Aorta (tissue), 5 donors: ENCODE measurements around the gene NFIX. TPM values are rescaled to one million over a fixed set of nuclear protein-coding genes. Genes with fewer than 3 reads are reported as not detected.

Source experiments
- ATAC-seq: fragments of 200-7000 bp; cut with Tn5 transposase; one replicate; pipeline ENCODE4 v1.9.1; 2022; ENCODE audit warnings: moderate library complexity; ENCODE audit not compliant: low FRiP score
- DNase-seq, 2 donors: peaks; one replicate each; pipeline ENCODE4 v3.0.0-alpha.2; 2020
- H3K27ac ChIP-seq, 2 donors: one replicate each; pipeline ENCODE4 v1.5.1; 2013; ENCODE audit warnings: low read length in 2 of 2, mild to moderate bottlenecking in 2 of 2, moderate library complexity in 2 of 2, control low read depth in 1 of 2, inconsistent platforms in 1 of 2, low read depth in 1 of 2
- H3K27me3 ChIP-seq, 2 donors: one replicate each; pipeline ENCODE4 v1.6.1; 2013; ENCODE audit warnings: control low read depth in 1 of 2, low read length in 1 of 2, mild to moderate bottlenecking in 1 of 2, moderate library complexity in 1 of 2; ENCODE audit not compliant: insufficient read depth in 2 of 2, control insufficient read depth in 1 of 2
- H3K36me3 ChIP-seq, 2 donors: one replicate each; pipeline ENCODE4 v1.6.1; 2013; ENCODE audit warnings: control low read depth in 1 of 2, low read length in 1 of 2, mild to moderate bottlenecking in 1 of 2; ENCODE audit not compliant: insufficient read depth in 2 of 2, control insufficient read depth in 1 of 2
- H3K4me1 ChIP-seq, 2 donors: one replicate each; pipeline ENCODE4 v1.6.1; 2013; ENCODE audit warnings: low read length in 2 of 2, control low read depth in 1 of 2, mild to moderate bottlenecking in 1 of 2, moderate library complexity in 1 of 2; ENCODE audit not compliant: insufficient read depth in 2 of 2, control insufficient read depth in 1 of 2
- H3K4me3 ChIP-seq, 2 donors: one replicate each; pipeline ENCODE4 v1.5.1; 2013; ENCODE audit warnings: low read length in 2 of 2, control low read depth in 1 of 2, mild to moderate bottlenecking in 1 of 2
- H3K9me3 ChIP-seq: one replicate; pipeline ENCODE4 v1.6.1; 2013; ENCODE audit warnings: mild to moderate bottlenecking, low read length; ENCODE audit not compliant: control insufficient read depth
- WGBS, 2 donors: extraction: QIAGEN DNeasy Blood & Tissue Kit; methylation state at CpG; one replicate each; pipeline ENCODE4 v1.1.7; 2013; 5-methylcytosine and 5-hydroxymethylcytosine counted together
- intact Hi-C, 2 donors: fragments of 100-400 bp; cut with DNase I; formaldehyde crosslinking; loops; one replicate each; pipeline versions ENCODE4 v1.14.2 to v1.15.0; 2022
- polyA plus RNA-seq, 2 donors: library from polyadenylated mRNA; stranded (reverse); fragments of 200-250 nt; gene quantifications; one replicate each; pipeline ENCODE4 v1.2.3, GENCODE V29; 2013
- total RNA-seq, 2 donors: library from RNA; stranded (reverse); fragmentation: NEBNext Ultra II Directional; extraction: Animal tissue kit (Norgen Biotek cat#: 25700); gene quantifications; one replicate each; pipeline ENCODE4 v1.2.1, GENCODE V29; 2021
- donor health status: healthy with polysubstance abuse.
- donor health status: Bipolar disorder and iron deficiency.
- donor health status: DM: no; HTN: no; CAD: no.
- donor health status: DM: no; HTN: no; CAD: no.
- donor health status: DM: yes; HTN: yes; CAD: no.

NFIX gene
- total and polyA plus RNA-seq, 4 donors = 45.5 to 327 (median 117) TPM

DNA sequence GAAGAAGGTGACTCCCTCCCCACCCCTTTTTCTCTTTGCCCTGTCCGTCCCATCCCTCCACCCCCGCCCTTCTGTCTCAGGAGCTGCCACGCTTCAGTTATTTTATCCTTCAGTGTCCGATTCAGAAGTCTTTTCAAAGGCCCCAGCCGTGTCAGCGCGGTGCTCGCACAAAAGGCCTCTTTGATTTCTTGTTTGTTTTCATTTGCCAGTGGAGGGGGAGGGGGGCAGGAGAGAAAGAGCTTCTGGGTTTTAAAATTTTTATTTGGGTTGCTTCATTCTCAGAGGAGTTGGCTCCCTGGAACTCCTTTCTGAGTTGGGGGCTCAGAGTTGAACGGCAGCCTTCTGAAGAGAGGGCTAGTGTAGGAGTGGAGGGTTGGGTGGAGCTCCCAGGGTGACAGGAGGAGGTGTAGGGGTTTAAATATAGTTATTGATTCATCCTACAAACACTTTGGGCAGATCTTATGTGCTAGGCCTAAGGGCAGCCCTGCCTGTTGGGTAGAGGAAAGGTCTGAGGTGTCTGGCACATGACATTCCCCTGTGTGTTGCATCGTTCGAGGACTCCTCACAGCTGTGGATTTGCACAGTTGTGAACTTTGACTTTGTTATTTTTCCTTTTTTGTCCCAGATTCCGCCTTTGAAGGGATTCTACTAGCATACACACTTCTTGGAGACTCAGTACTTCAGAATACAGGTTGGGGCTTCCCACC lies 36.8 kb downstream of the NFIX start:
- 10 to 13% methylated on average over 11 to 12 of the region's 12 CpGs for WGBS, 2 donors
- Histone ChIP-seq H3K27me3 (no peaks in the 10 kb centered on the region), H3K9me3 (no peaks in the 10 kb centered on the region), H3K4me3 (no peak overlapping the region), H3K36me3 (no peaks in the 10 kb centered on the region), H3K4me1 (peaks cover 9 to 11% of the 10 kb centered on the region in 2 donors), H3K27ac (peak overlapping the region; percentile 92 to 98)
- DNase-seq (peak in 1 of 2 donors; percentile 50), ATAC-seq (peak; percentile 20)
- intact Hi-C loops = loop anchor here in 1 of 2 donors (5.0 kb wide), 1 partner anchor 35 kb away; the partner anchor contains the start of gene NFIX

DNA sequence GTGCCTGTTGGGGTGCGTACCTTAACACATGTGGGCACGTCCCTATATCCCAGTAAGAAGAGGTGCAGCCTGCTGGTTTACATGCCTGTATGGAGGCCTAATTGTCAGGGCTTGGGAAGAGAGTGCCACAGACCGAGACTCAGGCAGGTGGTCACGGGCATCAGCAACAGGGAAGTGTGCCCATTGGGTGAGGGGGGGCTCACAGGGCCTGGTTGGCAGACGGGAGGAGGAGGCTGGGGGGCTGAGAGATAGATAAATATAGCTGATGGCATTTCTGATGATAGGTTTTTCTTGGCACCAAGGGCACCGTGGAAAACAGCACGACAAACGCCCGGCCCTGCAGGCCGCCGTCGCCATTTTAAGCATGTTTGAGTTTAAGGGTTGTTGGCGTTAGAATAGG lies 37.6 kb downstream of the NFIX start:
- Histone ChIP-seq H3K27me3 (no peaks in the 10 kb centered on the region), H3K4me1 (peaks cover 11 to 13% of the 10 kb centered on the region in 2 donors), H3K4me3 (no peak overlapping the region), H3K9me3 (no peaks in the 10 kb centered on the region), H3K27ac (peak overlapping the region; percentile 92 to 98), H3K36me3 (no peaks in the 10 kb centered on the region)
- no peak for DNase-seq
- intact Hi-C loops = loop anchor here in 1 of 2 donors (5.0 kb wide), 1 partner anchor 36 kb away; the partner anchor contains the start of gene NFIX
- 18 to 24% methylated on average over 13 of the region's 13 CpGs for whole genome bisulfite sequencing, 2 donors
- no peak for ATAC-seq

DNA sequence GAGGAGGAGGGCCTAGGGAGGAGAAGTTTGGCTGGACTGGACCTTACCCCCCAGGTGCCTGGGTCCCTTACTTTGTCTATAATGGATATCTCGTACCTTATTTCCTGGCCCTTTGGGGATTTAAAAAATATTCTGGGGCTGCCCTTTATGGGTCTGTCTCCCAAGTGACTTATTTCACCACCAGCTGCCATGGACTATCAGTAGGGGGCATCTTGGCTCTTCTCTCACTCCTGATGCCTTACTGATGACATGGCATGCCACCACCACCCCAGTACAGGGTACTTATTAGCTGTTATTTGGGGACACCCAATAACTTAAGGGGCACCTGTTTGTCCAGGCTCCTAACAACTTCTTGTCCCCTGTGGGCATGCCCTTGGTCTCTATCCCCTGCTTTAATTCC lies 38.0 kb downstream of the NFIX start:
- 35 to 51% methylated on average over 1 of the region's 1 CpG for WGBS, 2 donors
- H3K27me3 ChIP-seq = no peaks in the 10 kb centered on the region
- DNase-seq = no peak
- H3K36me3 ChIP-seq = no peaks in the 10 kb centered on the region
- H3K27ac ChIP-seq = peak overlapping the region; percentile 92 to 98
- no peaks in the 10 kb centered on the region for H3K9me3 ChIP-seq
- intact Hi-C loops = loop anchor here in 1 of 2 donors (5.0 kb wide), 1 partner anchor 36 kb away; the partner anchor contains the start of gene NFIX
- peaks cover 11 to 13% of the 10 kb centered on the region in 2 donors for H3K4me1 ChIP-seq
- ATAC-seq = no peak
- no peak overlapping the region for H3K4me3 ChIP-seq

DNA sequence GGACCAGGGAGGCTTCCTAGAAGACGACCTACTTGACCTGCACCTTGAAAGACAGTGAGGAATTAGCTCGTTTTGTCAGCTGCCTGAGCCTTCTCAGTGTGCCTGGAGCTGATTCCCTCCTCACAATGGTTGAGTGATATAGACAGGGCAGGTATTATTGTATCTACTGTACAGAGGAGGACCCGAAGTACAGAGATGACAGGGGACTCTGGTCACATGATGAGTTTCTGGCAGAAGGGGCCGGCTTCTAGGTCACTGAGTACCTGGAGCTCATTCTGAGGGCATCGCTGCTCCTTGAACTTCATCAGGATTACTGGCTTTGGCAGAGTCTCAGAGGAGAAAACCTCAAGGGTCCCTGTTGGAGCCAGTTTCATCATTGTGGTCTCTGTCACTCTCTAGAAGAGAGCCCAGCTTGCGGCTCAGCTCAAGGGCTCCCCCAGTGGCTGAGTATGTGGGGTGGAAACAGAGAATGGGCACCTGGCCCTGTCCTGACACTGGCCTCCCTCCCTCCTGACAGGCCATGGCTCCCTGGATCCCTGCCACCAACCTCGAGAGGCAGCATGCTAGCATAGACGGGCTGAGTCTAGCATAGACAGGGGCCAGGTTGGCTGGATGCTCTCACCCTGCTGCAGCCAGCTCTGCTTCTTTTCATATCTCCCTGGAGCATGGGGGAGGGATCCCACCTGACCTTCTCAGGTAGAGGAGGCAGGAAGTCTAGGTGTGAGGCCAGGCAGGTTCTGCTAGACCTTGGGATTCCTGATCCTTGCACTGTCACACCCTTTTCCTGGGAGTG lies 38.7 kb downstream of the NFIX start:
- 29 to 33% methylated on average over 8 of the region's 8 CpGs for WGBS, 2 donors
- Histone ChIP-seq H3K9me3 (no peaks in the 10 kb centered on the region), H3K4me3 (no peak overlapping the region), H3K27me3 (no peaks in the 10 kb centered on the region), H3K36me3 (no peaks in the 10 kb centered on the region), H3K27ac (peak overlapping the region; percentile 44 to 98), H3K4me1 (peaks cover 11 to 13% of the 10 kb centered on the region in 2 donors)
- intact Hi-C loops = loop anchor here in 1 of 2 donors (5.0 kb wide), 1 partner anchor 37 kb away; the partner anchor contains the start of gene NFIX
- ATAC-seq (peak; percentile 65), DNase-seq (peak; percentile 83 to 89)

DNA sequence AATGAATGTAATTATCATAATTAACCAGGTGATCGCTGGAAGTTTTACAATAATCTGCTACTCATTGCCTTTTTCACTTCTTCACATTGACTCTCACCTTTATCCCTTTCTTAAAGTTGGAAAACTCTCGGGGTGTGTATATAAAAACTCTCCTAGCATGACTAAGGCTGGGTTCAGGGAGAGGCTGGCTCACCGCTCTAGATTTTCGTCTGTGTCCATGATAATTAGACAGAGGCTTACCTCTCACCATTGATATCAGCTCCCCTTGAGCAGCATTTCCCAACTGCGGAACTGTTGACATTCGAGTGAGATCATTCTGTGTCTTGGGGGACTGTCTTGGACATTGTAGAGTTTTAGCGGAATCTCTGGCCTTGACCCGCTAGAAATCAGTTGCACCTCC lies 39.4 kb downstream of the NFIX start:
- H3K9me3 ChIP-seq = no peaks in the 10 kb centered on the region
- H3K4me1 ChIP-seq = peaks cover 11 to 13% of the 10 kb centered on the region in 2 donors
- H3K4me3 ChIP-seq = no peak overlapping the region
- H3K27ac ChIP-seq = peak overlapping the region in 1 of 2 donors; percentile 86
- intact Hi-C loops = loop anchor here in 1 of 2 donors (5.0 kb wide), 1 partner anchor 37 kb away; the partner anchor contains the start of gene NFIX
- no peak for ATAC-seq
- no peaks in the 10 kb centered on the region for H3K27me3 ChIP-seq
- DNase-seq = no peak
- WGBS, 2 donors = 26 to 37% methylated on average over 8 of the region's 8 CpGs
- no peaks in the 10 kb centered on the region for H3K36me3 ChIP-seq

DNA sequence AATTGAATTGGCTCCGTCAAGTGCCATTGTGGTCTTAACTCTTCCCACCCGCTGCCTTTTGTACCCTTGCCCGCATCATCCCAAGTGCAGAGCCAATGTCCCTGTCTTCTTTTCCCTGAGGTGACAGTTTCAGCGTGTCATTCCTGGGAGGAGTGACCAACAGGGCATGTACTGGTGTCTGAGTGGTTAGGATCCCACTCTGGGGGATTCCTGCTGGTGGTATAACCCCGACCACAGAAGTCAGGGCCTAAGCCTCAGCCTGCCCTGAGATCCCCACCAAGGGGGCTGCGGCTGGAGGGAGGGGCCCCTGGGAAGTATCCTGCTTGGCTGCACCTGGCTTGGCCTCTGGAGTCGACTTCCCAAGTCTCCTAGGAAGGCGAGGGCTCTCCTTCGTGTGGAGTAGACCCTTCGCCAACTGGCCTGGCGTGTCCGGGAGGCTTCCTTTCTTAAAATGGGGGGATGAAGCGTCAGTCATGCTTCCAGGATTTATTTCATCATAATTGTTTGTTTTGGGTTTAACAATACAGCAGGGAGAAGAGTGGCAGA lies 40.6 kb downstream of the NFIX start:
- Histone ChIP-seq H3K27ac (peak overlapping the region; percentile 77 to 99), H3K4me3 (no peak overlapping the region), H3K4me1 (peaks cover 10 to 13% of the 10 kb centered on the region in 2 donors), H3K9me3 (no peaks in the 10 kb centered on the region), H3K27me3 (no peaks in the 10 kb centered on the region), H3K36me3 (no peaks in the 10 kb centered on the region)
- no peak for DNase-seq
- 51 to 53% methylated on average over 13 of the region's 13 CpGs for WGBS, 2 donors
- intact Hi-C loops = no loop called here
- ATAC-seq = no peak

DNA sequence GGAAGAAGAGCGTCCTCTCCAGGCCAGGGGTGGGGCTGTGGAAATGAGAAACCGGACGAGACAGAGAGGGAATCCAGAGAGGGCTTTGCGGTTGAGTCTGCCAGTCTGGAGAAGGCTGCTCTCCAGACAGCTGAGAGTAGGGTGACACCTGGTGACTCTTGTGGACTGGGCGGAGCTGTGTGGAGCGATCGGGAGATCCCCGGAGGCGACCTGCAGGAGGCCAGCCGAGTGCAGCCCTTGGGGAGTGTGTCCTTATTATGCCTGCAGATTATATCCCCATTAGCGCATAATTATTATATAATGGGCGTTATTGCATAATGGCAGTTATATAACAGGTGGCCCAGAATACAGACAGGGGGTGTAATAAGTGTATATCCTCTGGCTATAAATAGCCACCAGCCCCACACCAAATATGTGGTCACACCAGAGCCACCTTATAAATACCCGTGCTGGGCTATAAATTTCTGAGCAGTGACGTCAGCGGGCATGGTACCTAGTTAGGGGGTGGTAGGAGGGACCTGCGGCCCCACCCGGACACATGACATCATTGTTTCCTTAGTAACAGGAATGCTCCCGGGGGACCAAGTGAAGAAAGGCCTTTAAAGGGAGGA lies 41.2 kb downstream of the NFIX start:
- intact Hi-C loops = no loop called here
- H3K4me1 ChIP-seq = peaks cover 7 to 9% of the 10 kb centered on the region in 2 donors
- DNase-seq (peak; percentile 76 to 90), ATAC-seq (peak; percentile 59)
- WGBS, 2 donors = 17 to 22% methylated on average over 18 of the region's 18 CpGs
- H3K36me3 ChIP-seq = no peaks in the 10 kb centered on the region
- H3K27ac ChIP-seq = peak overlapping the region; percentile 97 to 99
- H3K27me3 ChIP-seq = no peaks in the 10 kb centered on the region
- no peaks in the 10 kb centered on the region for H3K9me3 ChIP-seq
- H3K4me3 ChIP-seq = no peak overlapping the region

DNA sequence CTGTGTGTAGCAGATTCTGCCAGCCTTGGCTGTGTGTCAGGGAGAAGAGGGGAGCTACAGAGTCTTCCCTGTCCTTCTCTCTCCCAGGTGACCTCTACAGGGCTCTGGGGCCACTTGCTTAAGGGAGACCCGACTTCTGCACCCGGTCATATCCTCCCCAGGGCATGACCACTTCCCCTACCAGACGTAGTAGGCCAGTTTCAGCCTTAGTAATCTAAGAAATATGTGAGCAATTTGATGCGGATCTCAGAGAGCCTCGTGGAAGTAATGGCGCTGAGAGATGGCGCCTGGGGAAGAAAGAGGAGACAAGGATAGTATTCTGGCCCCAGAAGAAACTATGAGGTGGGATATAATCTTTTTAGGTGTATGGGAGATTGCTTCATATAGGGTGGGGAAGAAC lies 41.9 kb downstream of the NFIX start:
- Histone ChIP-seq H3K4me1 (peaks cover 6 to 8% of the 10 kb centered on the region in 2 donors), H3K27me3 (no peaks in the 10 kb centered on the region), H3K27ac (peak overlapping the region; percentile 97 to 99), H3K36me3 (no peaks in the 10 kb centered on the region), H3K9me3 (no peaks in the 10 kb centered on the region), H3K4me3 (no peak overlapping the region)
- intact Hi-C loops = no loop called here
- DNase-seq = peak; percentile 66 to 83
- WGBS, 2 donors = 12 to 15% methylated on average over 7 of the region's 7 CpGs
- ATAC-seq = peak; percentile 39
